Right renal cortex interstitium (tissue), 3 donors: ENCODE results near the gene HOXC12. TPM values are rescaled to one million over a fixed set of nuclear protein-coding genes. Genes with fewer than 3 reads are reported as not detected.

Experiments used
- DNase-seq, 3 donors: peaks; one replicate each; pipeline ENCODE4 v3.0.0-alpha.2; 2013; ENCODE audit warnings: low read depth in 3 of 3, low spot score in 2 of 3
- polyA plus RNA-seq, 3 donors: library from polyadenylated mRNA; unstranded; fragments of 120-200 nt; gene quantifications; one replicate each; pipeline ENCODE4 v1.2.1, GENCODE V29; 2013; ENCODE audit not compliant: insufficient read length in 3 of 3

HOXC12 gene
- polyA plus RNA-seq, 3 donors: not detected

DNA sequence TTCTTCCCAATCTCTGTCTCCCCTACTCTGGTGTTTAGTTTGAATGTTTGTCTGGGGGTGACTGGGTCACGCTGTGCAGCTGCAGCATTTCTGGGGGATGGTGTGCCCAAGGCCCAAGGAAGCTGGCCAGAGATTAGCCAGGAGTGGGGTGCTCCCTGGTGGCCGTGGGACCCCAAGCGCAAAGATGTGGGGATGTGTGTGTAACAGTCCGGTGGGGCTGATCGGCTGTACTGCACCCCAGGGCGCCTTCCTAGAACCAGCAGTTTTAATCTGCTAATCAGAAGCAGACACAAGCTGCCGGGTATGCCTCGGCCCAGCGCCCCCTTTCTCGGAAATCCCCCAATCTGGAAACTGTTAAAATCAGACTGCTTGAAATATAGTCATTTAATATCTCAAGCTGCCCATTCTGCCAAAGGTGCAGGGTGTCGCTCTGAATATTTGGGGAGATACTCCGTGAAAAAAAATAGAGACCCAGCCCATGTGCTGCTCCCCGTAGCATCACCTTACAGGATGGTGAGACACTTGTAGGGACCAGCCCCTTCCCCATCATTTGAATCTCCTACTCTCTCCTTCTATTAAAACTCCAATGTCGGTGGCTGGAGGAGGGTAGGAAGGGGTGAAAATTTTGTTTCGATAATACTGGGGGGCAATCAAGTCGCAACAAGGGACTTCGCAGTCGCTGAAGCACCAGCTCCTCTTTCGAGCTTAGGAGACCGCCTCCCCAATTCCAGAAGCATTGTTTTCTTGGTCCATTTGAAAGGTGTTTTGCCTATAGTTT, 49.5 kb downstream of the HOXC12 start:
- DNase-seq: no peak

- no peak for DNase-seq
Observed at GRCh38 chr12:54004841-54005530, 50.3 kb downstream of the HOXC12 start.

DNA sequence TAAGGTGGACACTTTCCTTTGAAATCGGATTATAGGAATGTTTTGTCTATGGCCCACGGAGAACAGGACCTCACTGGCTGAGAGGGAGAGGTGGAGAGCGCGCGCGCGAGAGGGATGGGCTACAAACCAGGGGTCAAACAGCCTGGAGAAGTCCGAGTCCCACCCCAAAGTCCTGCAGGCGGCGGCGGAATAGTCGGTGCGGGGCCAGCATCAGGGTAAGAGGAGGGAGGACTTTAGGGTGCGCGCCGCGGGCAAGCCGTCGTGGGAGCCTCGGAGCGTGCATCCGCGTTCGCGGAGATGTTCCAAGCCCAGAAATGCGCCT, 50.8 kb downstream of the HOXC12 start:
- no peak for DNase-seq

GRCh38 chr12:54005853-54006558, 51.3 kb downstream of the HOXC12 start:
- DNase-seq: peak in 2 of 3 donors; percentile 85 to 90

DNA sequence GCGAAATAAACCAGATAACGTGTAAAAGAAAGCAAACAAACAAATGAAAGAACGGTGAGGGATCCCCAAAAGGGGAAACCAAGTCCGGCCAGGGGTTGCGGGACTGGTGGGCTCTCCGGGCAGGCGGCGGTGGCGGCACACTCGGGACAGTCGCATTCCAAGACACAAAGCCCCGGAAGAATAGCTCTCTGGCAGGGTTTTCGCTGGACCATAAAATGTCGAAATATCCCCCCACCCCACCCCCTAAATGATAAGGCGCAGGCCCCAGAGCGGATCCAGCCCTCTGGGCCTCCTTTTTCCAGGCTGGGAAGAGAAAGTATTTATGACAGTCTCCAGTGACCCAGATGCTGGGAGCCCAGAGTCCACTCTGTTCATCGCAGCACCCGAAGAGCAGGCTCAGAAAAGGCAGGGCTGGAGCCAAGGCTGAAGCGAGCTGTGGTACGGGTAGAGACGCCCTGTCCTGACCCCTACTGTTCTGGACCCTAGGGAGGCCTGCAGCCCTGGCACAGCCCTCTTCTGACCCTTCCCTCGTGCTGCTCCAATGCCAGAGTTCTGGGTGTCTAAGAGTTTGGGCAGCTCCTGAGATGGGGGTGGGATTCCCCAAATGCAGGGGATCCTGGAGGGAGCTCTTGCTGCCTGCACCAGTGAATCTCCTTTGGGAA, 52.0 kb downstream of the HOXC12 start:
- no peak for DNase-seq

DNA sequence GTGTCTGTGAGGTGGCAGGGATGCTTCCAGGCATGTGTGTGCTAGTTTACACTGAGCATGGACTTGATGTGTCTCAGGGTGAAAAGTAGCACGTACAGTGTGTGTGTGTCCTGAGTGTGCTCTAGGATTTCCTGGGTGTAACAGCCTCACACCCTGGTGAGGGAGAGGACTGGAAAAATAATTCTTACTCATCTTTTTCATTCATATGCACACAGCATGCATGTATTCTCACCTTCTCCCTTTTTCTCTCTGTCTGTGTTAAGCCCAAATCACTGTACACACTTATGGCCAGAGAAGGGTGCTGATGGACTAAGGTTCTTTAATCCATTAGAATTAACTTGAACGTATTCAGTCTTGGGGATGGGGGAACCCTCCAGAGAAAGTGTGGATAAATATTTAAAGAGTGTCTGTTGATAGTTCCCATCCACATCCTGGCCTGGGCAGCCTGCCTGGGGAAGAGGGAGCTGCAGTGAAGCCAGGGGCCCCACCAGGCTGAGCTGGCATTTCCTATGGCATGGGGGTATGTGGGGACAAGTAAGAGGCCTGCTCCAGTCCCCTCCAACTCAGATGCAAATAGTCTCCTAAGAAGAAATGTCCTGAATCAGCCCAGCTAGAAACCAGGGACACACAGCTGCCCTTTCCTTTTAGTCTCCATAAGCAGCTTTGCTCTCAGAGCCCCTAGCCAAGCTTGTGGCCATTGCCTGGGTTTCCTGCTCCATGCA, 53.0 kb downstream of the HOXC12 start:
- DNase-seq: no peak

- DNase-seq: no peak
Observed at GRCh38 chr12:54008260-54008552, 53.5 kb downstream of the HOXC12 start.

Other genes starting within 250 kb of the HOXC12 start
- gene CALCOCO1, start 227.5 kb upstream of the HOXC12 start, polyA plus RNA-seq: 100 to 1,000 TPM; 124 to 126 (median 125) TPM
- under 1 TPM in 1 of 3 donors, not detected in 2; 0.23 TPM for gene CISTR, start 202.9 kb upstream of the HOXC12 start, polyA plus RNA-seq
- not detected for gene HOXC13, start 16.1 kb upstream of the HOXC12 start, polyA plus RNA-seq
- 1 to 10 TPM; 1.4 to 2.8 (median 1.5) TPM for gene HOXC11, start 18.2 kb downstream of the HOXC12 start, polyA plus RNA-seq
- 1 to 10 TPM; 1.1 to 2.9 (median 1.2) TPM for gene HOTAIR, start 20.1 kb downstream of the HOXC12 start, polyA plus RNA-seq
- 10 to 100 TPM; 63.5 to 68.8 (median 64.5) TPM for gene HOXC10, start 30.2 kb downstream of the HOXC12 start, polyA plus RNA-seq
- 10 to 100 TPM; 21.0 to 25.3 (median 22.3) TPM for gene HOXC9, start 45.3 kb downstream of the HOXC12 start, polyA plus RNA-seq
- 1 to 10 TPM; 6.3 to 7.1 (median 6.5) TPM for gene HOXC8, start 54.1 kb downstream of the HOXC12 start, polyA plus RNA-seq
- gene HOXC6, start 73.5 kb downstream of the HOXC12 start, polyA plus RNA-seq: 10 to 100 TPM; 21.8 to 29.3 (median 23.3) TPM
- 1 to 10 TPM in 2 of 3 donors, under 1 TPM in 1; 0.93 to 1.4 (median 1.4) TPM for gene HOXC5, start 78.1 kb downstream of the HOXC12 start, polyA plus RNA-seq
- gene HOXC4, start 98.9 kb downstream of the HOXC12 start, polyA plus RNA-seq: 10 to 100 TPM; 32.4 to 42.5 (median 37.2) TPM
- 10 to 100 TPM; 30.5 to 34.2 (median 31.5) TPM for gene SMUG1, start 234.1 kb downstream of the HOXC12 start, polyA plus RNA-seq